GOT3 (cell line): ENCODE measurements around the gene UPF1.

Experiments
- DNase-seq: peaks from one replicate; lab custom pipeline; 2025; ENCODE audit warnings: mixed read lengths; lab: John Stamatoyannopoulos, UW

The UPF1 gene

GRCh38 chr19:18840288-18841267 is 8.8 kb downstream of the UPF1 start:
- DNase-seq: no peak

- DNase-seq: no peak
Measured at GRCh38 chr19:18841400-18841799, 9.6 kb downstream of the UPF1 start.

GRCh38 chr19:18842166-18842565 is 10.4 kb downstream of the UPF1 start:
- no peak for DNase-seq

GRCh38 chr19:18843960-18844359 is 12.2 kb downstream of the UPF1 start:
- no peak for DNase-seq

- DNase-seq: no peak
Measured at GRCh38 chr19:18844806-18845329, 13.1 kb downstream of the UPF1 start.

GRCh38 chr19:18845961-18846360 is 14.2 kb downstream of the UPF1 start:
- DNase-seq: no peak

GRCh38 chr19:18846862-18847548 is 15.2 kb downstream of the UPF1 start:
- peak; percentile 27 for DNase-seq

- no peak for DNase-seq
Measured at GRCh38 chr19:18847549-18848463, 16.0 kb downstream of the UPF1 start.

- DNase-seq: no peak
Measured at GRCh38 chr19:18848878-18849661, 17.3 kb downstream of the UPF1 start.

- DNase-seq: no peak
Measured at GRCh38 chr19:18849838-18850400, 18.2 kb downstream of the UPF1 start.

GRCh38 chr19:18850471-18851375 is 19.0 kb downstream of the UPF1 start:
- DNase-seq: no peak

- no peak for DNase-seq
Measured at GRCh38 chr19:18851673-18852325, 20.0 kb downstream of the UPF1 start.

- DNase-seq: no peak
Measured at GRCh38 chr19:18852648-18853047, 20.9 kb downstream of the UPF1 start.

- DNase-seq: no peak
Measured at GRCh38 chr19:18853755-18854427, 22.1 kb downstream of the UPF1 start.

GRCh38 chr19:18854982-18855381 is 23.2 kb downstream of the UPF1 start:
- DNase-seq: no peak

GRCh38 chr19:18855647-18856384 is 24.1 kb downstream of the UPF1 start:
- no peak for DNase-seq

GRCh38 chr19:18856385-18857126 is 24.8 kb downstream of the UPF1 start:
- DNase-seq: no peak
